Measurements from ENCODE around the gene CD8B. TPM values are rescaled to one million over a fixed set of nuclear protein-coding genes. Genes with fewer than 3 reads are reported as not detected.
"Not testable (repeated sequence)": the region's sequence is repeated elsewhere in the genome, so short reads cannot be mapped to it uniquely, and the experiment has no call there.

CD8B gene
- 0.28 TPM for polyA plus RNA-seq (ENCODE audit: insufficient read length)

GRCh38 chr2:86861628-86862379 is at the start of gene CD8B:
Gene CD8B (minus strand): TSS chr2:86861886. CDS start chr2:86861865, 21 bp downstream.
- DNase-seq: not testable (repeated sequence)

GRCh38 chr2:86905868-86906267 is 44.2 kb upstream of the CD8B start:
- not testable (repeated sequence) for DNase-seq

- not testable (repeated sequence) for DNase-seq
Measured at GRCh38 chr2:86900687-86901086, 39.0 kb upstream of the CD8B start.

- DNase-seq: not testable (repeated sequence)
Measured at GRCh38 chr2:86886026-86886425, 24.3 kb upstream of the CD8B start.

GRCh38 chr2:86882865-86883264 is 21.2 kb upstream of the CD8B start:
- DNase-seq: not testable (repeated sequence)

- not testable (repeated sequence) for DNase-seq
Measured at GRCh38 chr2:86882118-86882665, 20.5 kb upstream of the CD8B start.

GRCh38 chr2:86878986-86879385 is 17.3 kb upstream of the CD8B start:
- DNase-seq: not testable (repeated sequence)

GRCh38 chr2:86870941-86871340 is 9.3 kb upstream of the CD8B start:
- not testable (repeated sequence) for DNase-seq

- DNase-seq: not testable (repeated sequence)
Measured at GRCh38 chr2:86868895-86869468, 7.3 kb upstream of the CD8B start.

- DNase-seq: not testable (repeated sequence)
Measured at GRCh38 chr2:86862380-86862703, 656 bp upstream of the CD8B start.

GRCh38 chr2:86861175-86861574 is 511 bp downstream of the CD8B start:
- not testable (repeated sequence) for DNase-seq

- DNase-seq: not testable (repeated sequence)
Measured at GRCh38 chr2:86860573-86860972, 1.1 kb downstream of the CD8B start.

- not testable (repeated sequence) for DNase-seq
Measured at GRCh38 chr2:86857688-86858087, 4.0 kb downstream of the CD8B start.

- not testable (repeated sequence) for DNase-seq
Measured at GRCh38 chr2:86856498-86856897, 5.2 kb downstream of the CD8B start.

GRCh38 chr2:86855981-86856380 is 5.7 kb downstream of the CD8B start:
- peak; percentile 13 for DNase-seq

GRCh38 chr2:86851581-86851980 is 10.1 kb downstream of the CD8B start:
- not testable (repeated sequence) for DNase-seq

- DNase-seq: not testable (repeated sequence)
Measured at GRCh38 chr2:86842607-86843234, 19.0 kb downstream of the CD8B start.

- not testable (repeated sequence) for DNase-seq
Measured at GRCh38 chr2:86841330-86841729, 20.4 kb downstream of the CD8B start.

- not testable (repeated sequence) for DNase-seq
Measured at GRCh38 chr2:86839871-86840548, 21.7 kb downstream of the CD8B start.

GRCh38 chr2:86839455-86839854 is 22.2 kb downstream of the CD8B start:
- DNase-seq: not testable (repeated sequence)

GRCh38 chr2:86837714-86838113 is 24.0 kb downstream of the CD8B start:
- peak; percentile 7 for DNase-seq

- peak; percentile 82 for DNase-seq
Measured at GRCh38 chr2:86836915-86837695, 24.6 kb downstream of the CD8B start.

All from hindlimb muscle (tissue), 1 donor.